Measurements from ENCODE around the gene ANKRD13D.

- TF ChIP-seq POLR2A (IDR thresholded peaks at IDR 0.05), result peak in 1 of 2 donors; percentile 52
- no peak for TF ChIP-seq CTCF (IDR thresholded peaks at IDR 0.05)
These were observed 48.3 kb upstream of the ANKRD13D start for GRCh38 chr11:67240576-67241389.
